LoVo (cell line): Measurements from ENCODE around the gene WDR89.
"Not testable (repeated sequence)": the region's sequence is repeated elsewhere in the genome, so short reads cannot be mapped to it uniquely, and the experiment has no call there.

Experiments
- DNase-seq: peaks from one replicate; pipeline ENCODE4 v3.0.0-alpha.2; 2016; ENCODE audit warnings: low spot score

WDR89 gene, protein sequence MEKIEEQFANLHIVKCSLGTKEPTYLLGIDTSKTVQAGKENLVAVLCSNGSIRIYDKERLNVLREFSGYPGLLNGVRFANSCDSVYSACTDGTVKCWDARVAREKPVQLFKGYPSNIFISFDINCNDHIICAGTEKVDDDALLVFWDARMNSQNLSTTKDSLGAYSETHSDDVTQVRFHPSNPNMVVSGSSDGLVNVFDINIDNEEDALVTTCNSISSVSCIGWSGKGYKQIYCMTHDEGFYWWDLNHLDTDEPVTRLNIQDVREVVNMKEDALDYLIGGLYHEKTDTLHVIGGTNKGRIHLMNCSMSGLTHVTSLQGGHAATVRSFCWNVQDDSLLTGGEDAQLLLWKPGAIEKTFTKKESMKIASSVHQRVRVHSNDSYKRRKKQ

DNA sequence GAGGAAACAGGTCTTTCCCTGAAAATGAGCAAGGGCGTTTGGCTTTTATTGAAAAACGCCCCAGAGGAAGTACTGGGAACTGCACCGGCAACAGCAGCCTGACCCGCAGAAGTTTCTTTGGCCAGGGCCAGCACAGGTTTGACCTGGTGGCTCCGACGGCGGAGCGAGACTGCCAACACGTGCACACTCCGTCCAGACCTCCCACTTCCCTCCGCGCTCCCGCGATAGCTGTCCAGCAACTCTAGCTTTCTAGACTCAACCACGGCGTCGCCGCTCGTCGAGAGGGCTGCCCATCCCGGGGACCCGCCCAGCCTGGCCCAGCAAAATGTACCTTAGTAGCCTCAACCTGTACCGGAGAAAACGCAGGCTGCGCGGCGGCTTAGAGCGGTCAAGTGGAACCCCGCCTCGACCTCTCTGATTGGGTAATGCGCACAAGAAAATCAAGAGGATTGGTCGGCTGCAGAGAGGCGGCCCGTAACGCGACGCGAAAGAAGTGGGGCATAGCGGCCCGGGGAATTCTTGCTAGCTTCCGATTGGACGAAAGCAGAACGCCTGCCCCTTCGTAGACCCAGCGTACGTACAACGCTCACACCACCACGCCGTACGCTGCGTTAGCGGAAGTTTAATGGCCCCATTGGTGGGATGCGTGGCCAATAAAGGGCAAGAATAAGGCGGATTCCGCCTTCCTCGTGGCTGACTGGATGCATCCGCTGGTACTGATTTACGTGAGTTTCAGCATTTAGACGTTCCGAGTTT is at the start of gene WDR89:
TSS of gene WDR89 (minus strand) at position 399 of the 756 bp plus-strand sequence. CDS start 41,929 bp downstream, outside the sequence.
- peak; percentile 99 for DNase-seq

DNA sequence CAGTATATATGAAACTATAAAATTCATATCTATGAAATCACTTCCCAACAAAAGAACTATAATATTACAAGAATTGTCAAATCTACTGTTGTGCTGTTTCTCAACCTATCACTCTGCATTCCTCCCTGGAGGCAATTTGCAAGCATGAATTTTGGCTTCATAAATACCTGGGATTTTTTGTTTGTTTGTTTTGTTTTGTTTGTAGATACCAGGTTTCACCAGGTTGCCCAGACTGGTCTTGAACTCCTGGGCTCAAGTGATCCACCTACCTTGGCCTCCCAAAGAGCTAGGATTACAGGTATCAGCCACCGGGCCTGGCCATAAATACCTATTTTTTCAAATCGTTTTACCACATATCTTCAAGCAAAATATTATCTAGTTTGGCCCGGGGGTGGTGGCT is 47.5 kb upstream of the WDR89 start:
- DNase-seq, result no peak

DNA sequence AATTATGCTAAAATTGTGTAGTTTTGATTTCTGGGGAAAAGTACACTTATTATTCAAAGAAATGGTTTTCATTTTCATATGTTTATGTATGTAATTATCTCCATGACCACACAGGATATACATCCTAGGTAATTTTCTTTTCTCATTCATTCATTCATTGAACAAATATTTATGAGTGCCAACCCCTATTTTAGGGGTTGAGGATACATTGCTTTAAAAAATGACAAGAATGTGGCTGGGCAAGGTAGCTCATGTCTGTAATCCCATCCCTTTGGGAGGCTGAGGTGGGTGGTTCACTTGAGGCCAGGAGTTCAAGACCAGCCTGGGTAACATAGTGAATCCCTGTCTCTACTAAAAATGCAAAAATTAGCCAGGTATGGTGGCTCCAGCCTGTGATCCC is 45.3 kb upstream of the WDR89 start:
- no peak for DNase-seq

DNA sequence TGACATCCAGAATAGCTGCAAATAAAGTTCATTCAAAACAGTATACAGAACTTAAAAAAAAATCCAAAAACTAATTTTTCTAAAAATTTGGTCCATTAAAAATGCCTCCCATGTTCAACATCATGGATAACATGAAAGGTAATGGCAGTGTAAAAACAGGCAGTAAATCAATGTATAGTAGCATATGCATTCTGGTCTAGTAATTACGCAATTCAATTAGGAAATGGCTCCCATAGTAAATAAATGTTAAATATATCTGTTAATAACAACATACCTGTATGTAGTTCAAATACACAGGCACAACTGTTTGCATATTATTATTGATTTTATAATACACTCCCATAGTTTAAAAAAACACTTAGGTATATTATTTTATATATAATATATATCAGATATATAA is 43.7 kb upstream of the WDR89 start:
- DNase-seq, result no peak

DNA sequence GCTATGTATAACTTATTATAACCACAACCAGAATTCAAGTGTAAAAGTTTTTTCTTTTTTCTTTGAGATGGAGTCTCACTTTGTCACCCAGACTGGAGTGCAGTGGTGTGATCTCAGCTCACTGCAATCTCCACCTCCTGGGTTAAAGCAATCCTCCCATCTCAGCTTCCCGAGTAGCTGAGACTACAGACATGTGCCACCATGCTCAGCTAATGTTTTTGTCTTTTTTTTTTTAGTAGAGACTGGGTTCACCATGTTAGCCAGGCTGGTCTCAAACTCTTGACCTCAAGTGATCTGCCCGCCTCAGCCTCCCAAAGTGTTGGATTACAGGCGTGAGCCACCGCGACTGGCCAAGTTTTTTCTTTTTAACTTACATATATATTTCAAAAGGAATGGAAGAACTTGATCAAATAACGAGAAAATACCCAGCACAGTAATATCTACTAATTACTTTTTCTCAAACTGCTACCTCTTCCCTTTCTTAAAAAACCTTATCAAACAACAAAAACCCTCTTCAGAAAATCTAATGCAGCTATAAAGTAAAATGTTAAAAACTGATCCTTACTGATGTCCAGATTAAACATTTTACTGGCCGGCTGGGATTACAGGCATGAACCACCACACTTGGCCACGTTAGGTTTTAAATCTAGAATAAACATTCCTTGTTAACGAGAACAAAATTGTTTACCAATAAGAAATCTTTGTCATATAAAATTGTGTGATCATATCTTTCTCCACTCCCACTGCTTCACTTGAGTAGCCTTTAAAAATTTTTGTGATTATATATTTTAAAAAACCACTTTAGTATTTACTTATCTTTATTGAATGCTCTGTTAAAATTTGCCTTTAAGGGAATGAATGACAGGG is 41.3 kb upstream of the WDR89 start:
- DNase-seq, result no peak

DNA sequence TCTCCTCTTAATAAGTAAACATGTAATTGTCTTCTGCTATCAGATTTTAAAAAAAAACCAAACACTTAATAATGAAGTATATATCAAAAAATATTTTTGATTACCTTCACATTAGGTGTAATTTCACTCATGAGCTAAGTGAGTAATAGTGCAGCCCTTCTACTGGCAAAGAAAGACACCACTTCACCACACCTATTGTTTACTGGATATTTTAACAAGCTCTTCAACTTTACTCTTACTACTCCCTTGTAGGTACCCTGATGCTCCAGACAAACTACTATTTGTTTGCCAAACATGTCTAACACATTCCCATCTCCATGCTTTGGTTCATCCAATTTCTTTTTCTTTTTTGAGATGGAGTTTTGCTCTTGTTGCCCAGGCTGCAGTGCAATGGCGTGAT is 36.9 kb upstream of the WDR89 start:
- no peak for DNase-seq

DNA sequence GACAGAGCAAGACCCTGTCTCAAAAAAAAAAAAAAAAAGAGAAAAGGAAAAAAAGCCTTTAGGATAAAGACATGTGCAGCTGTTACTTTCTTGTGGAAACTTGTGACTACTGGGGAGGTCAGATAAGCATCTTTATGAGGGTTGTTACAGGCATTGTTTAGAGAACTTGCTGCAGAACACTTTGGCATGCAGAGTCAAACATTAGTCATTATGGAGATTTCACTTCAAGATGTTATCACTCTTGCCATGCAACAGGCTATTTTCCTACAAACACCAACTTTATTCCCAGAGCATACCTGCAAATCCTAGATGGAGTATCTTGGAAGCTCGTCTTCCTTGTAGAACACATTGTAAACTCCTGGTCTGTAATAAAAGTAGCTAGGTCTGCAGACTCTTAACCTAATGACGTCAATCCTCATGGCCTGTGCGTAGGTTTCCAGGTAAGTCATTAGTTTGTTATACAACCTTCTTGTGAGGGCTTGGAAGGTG is 36.3 kb upstream of the WDR89 start:
- peak; percentile 82 for DNase-seq

DNA sequence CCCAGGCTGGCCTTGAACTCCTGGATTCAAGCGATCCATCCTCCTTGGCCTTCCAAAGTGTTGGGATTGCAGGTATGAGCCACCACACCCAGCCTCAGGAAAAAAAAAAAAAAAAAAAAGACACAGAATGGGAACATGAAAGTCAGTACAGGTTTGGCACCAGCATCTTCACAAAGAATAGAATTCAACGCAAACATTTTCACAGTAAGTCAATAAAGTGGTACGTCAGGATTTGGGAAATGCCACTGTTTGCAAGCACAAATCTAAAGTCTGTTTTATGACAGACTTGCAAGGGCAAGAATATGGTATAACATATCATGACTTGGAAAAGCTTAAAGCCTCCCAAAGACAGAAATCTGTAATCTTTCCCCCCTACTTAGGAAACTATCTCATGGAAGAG is 34.9 kb upstream of the WDR89 start:
- DNase-seq, result no peak

DNA sequence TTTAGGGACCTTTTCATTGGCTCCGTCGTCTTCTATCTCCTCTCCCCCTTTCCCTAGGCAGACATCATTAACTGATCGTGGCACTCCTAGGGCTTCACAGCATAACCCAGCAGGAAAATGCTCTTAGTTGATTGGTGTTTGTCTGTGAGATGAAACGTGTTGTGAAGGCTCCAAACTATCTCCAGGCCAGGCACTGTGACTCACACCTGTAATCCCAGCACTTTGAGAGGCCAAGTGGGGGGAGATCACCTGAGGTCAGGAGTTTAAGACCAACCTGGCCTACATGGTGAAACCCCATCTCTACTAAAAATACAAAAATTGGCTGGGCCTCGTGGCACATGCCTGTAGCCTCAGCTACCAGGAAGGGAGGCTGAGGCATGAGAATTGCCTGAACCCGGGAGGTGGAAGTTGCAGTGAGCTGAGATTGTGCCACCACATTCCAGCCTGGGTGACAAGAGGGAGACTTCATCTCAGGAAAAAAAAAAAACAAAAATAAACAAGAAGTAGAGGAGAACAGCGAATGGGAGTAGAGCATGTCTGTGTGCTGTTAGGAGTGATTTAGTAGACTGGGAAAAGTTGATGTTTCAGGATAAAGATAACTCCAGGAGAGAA is 32.3 kb upstream of the WDR89 start:
- no peak for DNase-seq

DNA sequence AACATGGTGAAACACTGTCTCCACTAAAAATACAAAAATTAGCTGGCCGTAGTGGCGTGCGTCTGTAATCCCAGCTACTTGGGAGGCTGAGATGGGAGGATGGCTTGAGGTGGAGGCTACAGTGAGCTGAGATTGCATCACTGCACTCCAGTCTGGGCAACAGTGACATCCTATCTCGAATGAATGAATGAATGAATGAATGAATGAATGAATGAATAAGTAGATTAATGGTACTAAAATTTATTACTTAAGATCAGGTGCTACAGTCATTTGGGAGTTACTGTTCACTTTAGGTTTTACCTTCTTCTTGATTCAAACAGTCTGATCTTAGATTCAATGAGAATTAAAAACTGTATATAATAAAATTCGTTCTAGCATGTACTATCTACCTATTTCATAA is 31.6 kb upstream of the WDR89 start:
- no peak for DNase-seq

DNA sequence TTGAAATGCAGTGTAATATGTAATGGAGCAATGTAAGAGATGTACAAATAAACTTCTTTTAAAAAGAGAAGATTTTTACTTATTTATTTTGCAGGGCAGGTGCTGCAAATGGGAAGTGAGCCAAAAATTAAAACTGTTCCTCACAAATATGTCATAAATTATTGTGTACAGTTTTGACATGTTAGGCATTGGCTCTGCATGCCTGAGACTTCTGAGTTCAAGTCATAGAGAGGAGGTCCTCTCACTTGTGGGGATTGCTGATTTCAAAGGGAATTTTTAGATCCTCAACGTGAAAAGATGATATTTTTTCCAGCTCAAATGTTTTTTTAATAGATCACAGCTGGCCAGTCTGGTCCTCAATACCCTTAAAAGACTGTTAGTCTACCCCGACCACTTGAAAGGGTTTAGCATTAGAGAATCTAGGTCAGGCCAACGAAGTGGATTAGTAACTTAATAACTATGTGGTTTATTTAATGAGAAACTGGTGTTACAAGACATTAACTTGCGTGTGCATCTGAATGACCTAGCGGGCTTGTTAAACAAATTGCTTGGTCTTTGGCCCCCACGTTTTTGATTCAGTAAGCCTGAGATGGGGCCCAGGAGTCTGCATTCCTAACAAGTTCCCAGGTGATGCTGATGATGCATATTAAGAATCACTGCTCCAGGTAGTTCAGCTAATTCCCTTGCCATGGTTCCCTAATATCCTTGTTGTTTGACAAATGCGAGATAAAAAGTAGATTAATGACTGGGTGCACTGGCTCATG is 30.9 kb upstream of the WDR89 start:
- no peak for DNase-seq

DNA sequence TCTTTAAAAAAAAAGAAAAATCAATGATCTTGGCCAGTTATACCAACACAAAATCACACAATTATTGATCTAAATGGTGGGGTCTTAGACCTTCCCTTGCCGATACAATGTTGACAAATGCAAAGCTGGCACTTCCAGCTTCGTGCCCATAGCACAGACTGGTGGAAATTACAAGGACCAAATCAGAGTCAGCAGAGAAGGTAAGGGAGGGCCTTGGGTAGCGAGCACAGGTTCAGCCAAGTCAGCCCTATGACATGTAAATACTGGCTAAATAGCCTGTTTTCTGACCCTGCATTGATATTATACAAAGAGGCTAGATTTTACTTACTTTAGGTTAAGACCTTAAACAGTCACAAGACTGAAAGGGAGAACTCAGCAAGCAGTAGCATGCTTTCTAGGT is 30.3 kb upstream of the WDR89 start:
- DNase-seq, result no peak

DNA sequence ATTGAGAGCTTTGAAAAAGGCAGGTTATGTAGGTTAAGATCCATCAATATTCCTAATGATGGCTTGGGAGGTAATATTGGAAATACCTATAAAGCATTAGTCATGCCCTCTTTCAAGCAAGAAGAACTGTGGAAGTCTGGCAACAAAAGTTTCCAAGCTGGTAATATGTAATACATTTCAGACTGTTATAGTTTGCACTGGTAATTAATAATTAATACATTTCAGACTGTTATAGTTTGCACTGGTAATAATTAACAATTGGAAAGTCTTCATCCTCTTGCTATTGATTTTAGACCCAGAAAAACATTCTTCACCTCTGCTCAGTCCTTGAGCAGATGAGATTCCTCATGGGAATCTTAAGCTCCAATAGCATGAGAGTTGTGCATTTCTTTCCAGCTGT is 29.0 kb upstream of the WDR89 start:
- DNase-seq, result no peak

DNA sequence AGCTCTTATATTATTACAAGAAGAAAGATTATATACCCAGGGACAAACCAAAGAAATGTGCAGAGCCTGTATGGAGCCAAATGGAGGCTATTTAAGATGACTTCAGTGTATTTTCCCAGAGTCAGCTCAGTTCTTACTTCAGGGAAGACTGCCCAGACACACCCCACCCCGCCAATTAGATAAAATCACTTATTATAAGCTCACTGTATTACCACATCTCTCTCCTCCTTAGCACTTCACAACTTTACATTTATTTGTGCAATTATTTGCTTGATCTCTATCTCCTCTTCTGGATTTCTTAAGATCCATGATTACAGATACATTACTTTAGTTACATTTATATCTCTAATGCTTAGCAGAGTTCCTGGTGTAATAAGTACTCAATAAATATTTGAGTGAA is 24.7 kb upstream of the WDR89 start:
- DNase-seq, result no peak

DNA sequence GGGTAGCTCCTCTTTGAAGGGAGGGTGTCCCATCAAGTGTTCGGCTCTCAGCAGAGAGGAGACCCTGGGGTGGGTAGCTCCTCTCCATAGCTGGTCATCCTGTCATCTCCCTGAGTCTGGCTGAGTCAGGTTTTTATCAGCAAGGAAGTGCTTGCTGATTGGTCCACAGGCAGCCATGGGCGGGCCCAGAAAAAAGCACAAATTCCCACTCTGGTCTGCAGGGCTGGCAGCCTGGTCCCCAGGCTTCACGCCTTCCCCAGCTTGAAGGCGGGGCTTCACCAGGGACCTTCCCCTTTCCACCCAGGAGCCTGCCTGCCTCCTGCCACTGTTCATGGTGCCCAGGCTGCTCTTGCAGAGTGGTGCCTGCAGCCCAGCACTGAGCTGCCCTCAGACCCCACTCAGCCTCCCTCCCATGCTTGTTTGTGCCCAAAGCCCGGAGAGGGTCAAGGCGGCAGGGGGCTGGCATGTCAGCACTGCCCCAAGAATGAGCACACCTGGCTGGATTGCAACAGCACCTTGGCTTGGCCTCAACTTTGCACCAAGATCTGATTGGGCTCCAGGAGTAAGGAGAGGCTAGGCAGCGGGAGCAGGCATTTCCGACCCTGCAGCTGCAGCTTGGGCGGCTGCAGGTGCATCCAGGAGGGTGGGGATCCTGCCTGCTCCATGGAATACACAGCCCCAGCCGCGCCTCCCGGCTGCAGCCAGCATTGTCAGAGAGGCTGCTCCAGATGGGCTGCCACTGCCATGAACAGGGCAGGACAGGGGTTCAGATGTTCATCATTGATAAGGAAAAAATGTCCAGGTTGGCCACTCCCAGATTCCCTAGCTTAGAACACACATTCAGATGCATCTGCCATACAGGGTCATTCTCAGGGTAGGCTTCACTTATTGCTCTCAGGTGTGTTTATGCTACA is 22.0 kb upstream of the WDR89 start:
- DNase-seq, result no peak

DNA sequence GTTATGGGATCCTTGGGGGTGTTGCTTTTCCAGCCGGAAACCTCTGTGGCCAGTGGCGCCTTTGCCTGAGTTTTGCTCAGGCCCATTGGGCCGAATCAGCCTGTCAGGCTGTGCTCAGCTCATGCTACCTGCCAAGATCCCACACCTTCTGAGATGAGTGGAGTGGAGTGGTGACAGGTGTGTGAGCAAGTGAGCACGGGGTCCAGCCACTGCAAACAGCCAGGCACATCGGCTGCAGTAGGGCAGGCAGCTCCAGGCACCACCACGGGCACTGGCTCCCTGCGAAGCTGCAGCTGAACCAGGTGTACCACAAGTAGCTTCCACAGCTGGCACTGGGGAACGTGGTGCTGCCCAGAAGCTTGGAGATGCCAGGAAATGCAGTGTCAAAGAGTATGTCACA is 21.1 kb upstream of the WDR89 start:
- no peak for DNase-seq

DNA sequence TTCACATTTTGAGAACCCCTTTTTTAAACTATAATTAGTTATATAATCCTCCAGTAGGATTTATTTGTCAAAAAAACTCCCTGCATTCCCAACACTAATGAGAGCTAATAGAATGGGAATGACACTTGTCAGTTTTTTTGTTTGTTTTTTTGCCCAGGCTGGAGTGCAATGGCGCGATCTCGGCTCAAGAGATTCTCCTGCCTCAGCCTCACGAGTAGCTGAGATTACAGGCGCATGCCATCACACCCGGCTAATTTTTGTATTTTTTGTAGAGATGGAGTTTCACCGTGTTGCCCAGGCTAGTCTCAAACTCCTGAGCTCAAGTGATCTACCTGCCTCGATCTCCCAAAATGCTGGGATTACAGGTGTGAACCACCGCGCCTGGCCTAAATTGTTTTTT is 20.2 kb upstream of the WDR89 start:
- not testable (repeated sequence) for DNase-seq

DNA sequence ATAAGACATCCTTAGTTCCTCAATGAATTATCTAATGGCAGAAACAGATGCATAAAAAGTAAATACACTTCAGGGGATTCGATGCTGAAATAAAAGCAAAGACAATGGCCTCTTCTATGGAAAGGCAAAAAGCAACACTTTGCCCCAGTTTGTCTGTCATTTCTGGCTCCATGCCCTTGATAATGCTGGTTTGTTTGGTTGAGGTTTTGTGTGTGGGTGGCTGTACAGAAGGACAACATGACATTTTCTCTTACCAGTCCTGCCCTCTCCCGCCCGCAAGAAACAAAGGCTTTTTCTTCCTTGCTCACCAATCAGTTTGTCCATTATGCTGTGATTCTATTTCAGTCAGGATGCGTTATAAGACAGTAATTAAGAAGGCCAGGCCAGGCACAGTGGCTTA is 18.1 kb upstream of the WDR89 start:
- no peak for DNase-seq

DNA sequence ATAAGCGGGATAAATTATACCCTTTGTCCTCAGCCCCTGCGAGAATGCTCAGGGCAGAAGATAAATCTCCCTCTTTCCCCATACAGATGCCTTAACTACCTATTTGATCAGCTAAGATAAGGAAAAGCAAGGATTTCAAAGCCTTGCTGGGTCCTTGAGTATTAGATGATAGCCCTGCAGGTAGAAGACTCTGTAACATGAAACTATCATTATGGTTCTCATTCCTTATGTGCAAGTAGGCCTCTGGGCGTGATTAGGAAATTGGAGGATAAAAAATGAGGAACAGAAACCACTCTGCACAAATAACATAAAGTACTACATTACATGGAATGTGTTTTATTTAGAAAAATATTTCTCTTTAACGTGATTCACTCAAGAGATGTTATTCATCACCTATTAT is 14.5 kb upstream of the WDR89 start:
- no peak for DNase-seq

DNA sequence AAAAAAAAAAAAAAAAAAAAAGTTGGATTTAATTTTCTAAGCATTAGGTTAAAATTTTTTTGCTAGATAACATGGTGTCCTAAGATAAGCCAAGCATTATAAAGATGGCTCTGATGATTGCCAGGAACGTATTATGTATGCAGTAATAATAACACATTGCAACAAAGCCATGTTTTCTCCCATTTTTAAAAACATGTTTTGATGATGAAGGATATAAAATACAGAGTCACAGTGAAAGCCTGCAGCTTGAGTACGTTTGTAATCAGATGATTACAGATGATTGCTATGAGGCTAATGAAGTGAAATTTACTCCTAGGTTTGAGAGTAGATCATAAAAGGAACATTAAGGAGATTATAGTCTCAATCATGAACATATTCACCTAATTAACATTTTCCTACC is 13.3 kb upstream of the WDR89 start:
- DNase-seq, result no peak
